HG03039 (cell line): ENCODE results near the gene DYSF.
"Not testable (repeated sequence)": the region's sequence is repeated elsewhere in the genome, so short reads cannot be mapped to it uniquely, and the experiment has no call there.

Experiments
- ATAC-seq: cut with Tn5 transposase; IDR thresholded peaks from one replicate; pipeline ENCODE4 v1.9.1; 2021; ENCODE audit warnings: mild to moderate bottlenecking, moderate library complexity; ENCODE audit not compliant: unreplicated experiment

The DYSF gene

GRCh38 chr2:71469403-71470398, 16.3 kb downstream of the DYSF start:
- ATAC-seq = no peak

- ATAC-seq = no peak
Measured at GRCh38 chr2:71471276-71471675, 17.9 kb downstream of the DYSF start.

- ATAC-seq = no peak
Measured at GRCh38 chr2:71472019-71472418, 18.7 kb downstream of the DYSF start.

GRCh38 chr2:71473346-71474031, 20.1 kb downstream of the DYSF start:
- ATAC-seq = no peak

GRCh38 chr2:71474116-71474743, 20.9 kb downstream of the DYSF start:
- ATAC-seq = no peak

GRCh38 chr2:71474744-71475397, 21.5 kb downstream of the DYSF start:
- ATAC-seq = no peak

GRCh38 chr2:71476495-71476894, 23.1 kb downstream of the DYSF start:
- ATAC-seq = no peak

- no peak for ATAC-seq
Measured at GRCh38 chr2:71477231-71477691, 23.9 kb downstream of the DYSF start.

GRCh38 chr2:71478806-71479205, 25.4 kb downstream of the DYSF start:
- no peak for ATAC-seq

- ATAC-seq = no peak
Measured at GRCh38 chr2:71479261-71479660, 25.9 kb downstream of the DYSF start.

GRCh38 chr2:71481111-71481510, 27.8 kb downstream of the DYSF start:
- ATAC-seq = no peak

GRCh38 chr2:71482055-71482454, 28.7 kb downstream of the DYSF start:
- no peak for ATAC-seq

GRCh38 chr2:71483246-71483645, 29.9 kb downstream of the DYSF start:
- no peak for ATAC-seq

GRCh38 chr2:71484354-71484753, 31.0 kb downstream of the DYSF start:
- no peak for ATAC-seq

GRCh38 chr2:71486881-71487640, 33.7 kb downstream of the DYSF start:
- ATAC-seq = no peak

GRCh38 chr2:71491551-71491950, 38.2 kb downstream of the DYSF start:
- ATAC-seq = not testable (repeated sequence)

- no peak for ATAC-seq
Measured at GRCh38 chr2:71492112-71492511, 38.8 kb downstream of the DYSF start.

- no peak for ATAC-seq
Measured at GRCh38 chr2:71494091-71494490, 40.7 kb downstream of the DYSF start.

GRCh38 chr2:71494523-71495155, 41.3 kb downstream of the DYSF start:
- no peak for ATAC-seq
